GM19025 (cell line): Measurements from ENCODE around the gene SPRY4.
"Not testable (repeated sequence)": the region's sequence is repeated elsewhere in the genome, so short reads cannot be mapped to it uniquely, and the experiment has no call there.

Source experiments
- ATAC-seq: cut with Tn5 transposase; IDR thresholded peaks from one replicate; pipeline ENCODE4 v1.9.1; 2021; ENCODE audit warnings: mild to moderate bottlenecking, low read depth, moderate library complexity; ENCODE audit not compliant: unreplicated experiment

SPRY4 gene

GRCh38 chr5:142272596-142272995 is 52.2 kb downstream of the SPRY4 start:
- not testable (repeated sequence) for ATAC-seq

- not testable (repeated sequence) for ATAC-seq
Observed at GRCh38 chr5:142264084-142264483, 60.7 kb downstream of the SPRY4 start.

GRCh38 chr5:142263346-142263745 is 61.5 kb downstream of the SPRY4 start:
- ATAC-seq: no peak

GRCh38 chr5:142262683-142263082 is 62.1 kb downstream of the SPRY4 start:
- ATAC-seq: no peak
